CD8-positive, alpha-beta memory T cell (primary cell): ENCODE results near the gene CDA. TPM values are rescaled to one million over a fixed set of nuclear protein-coding genes. Genes with fewer than 3 reads are reported as not detected.
A peak's percentile ranks its signal among the peaks of the same experiment; 100 is the strongest.

ENCODE experiments used
- CTCF ChIA-PET: fragments of 350-600 bp; sonication (Branson Sonifier 250); formaldehyde crosslinking; loops from one replicate; lab custom pipeline; 2021; ENCODE audit warnings: antibody characterized with exemption; lab: Charles Lee
- POLR2A ChIA-PET: fragments of 350-600 bp; sonication (Branson Sonifier 250); formaldehyde crosslinking; loops from one replicate; lab custom pipeline; 2021; ENCODE audit warnings: antibody characterized with exemption; lab: Charles Lee
- DNase-seq, 5 donors: peaks; one replicate each; pipeline versions ENCODE4 v3.0.0 to v3.0.0-alpha.2; 2020 to 2022; ENCODE audit warnings: mixed read lengths in 1 of 5
- H3K27ac ChIP-seq: one replicate; pipeline ENCODE4 v1.7.0; 2013; ENCODE audit warnings: low read depth, mild to moderate bottlenecking, low read length, moderate library complexity
- H3K27me3 ChIP-seq: 2 replicates; pipeline ENCODE4 v1.7.0; 2013; ENCODE audit warnings: low read length, mild to moderate bottlenecking; ENCODE audit not compliant: insufficient read depth, poor library complexity, severe bottlenecking
- H3K36me3 ChIP-seq: 2 replicates; pipeline ENCODE4 v1.7.0; 2013; ENCODE audit warnings: mild to moderate bottlenecking, low read length, moderate library complexity; ENCODE audit not compliant: insufficient read depth
- H3K4me1 ChIP-seq: 2 replicates; pipeline ENCODE4 v1.7.0; 2013; ENCODE audit warnings: mild to moderate bottlenecking, low read length, moderate library complexity; ENCODE audit not compliant: insufficient read depth
- H3K4me3 ChIP-seq: 2 replicates; pipeline ENCODE4 v1.7.0; 2013; ENCODE audit warnings: mild to moderate bottlenecking, low read length
- H3K9me3 ChIP-seq: 2 replicates; pipeline ENCODE4 v1.7.0; 2013; ENCODE audit warnings: mild to moderate bottlenecking, low read length
- H3K27ac Mint-ChIP-seq, 8 donors: one replicate each; pipeline ENCODE4 v1.8.0; 2020 to 2021; ENCODE audit warnings: mixed read lengths in 8 of 8, mild to moderate bottlenecking in 6 of 8, inconsistent platforms in 3 of 8, moderate library complexity in 3 of 8
- H3K27me3 Mint-ChIP-seq, 2 donors: one replicate each; pipeline ENCODE4 v1.8.0; 2020 to 2021; ENCODE audit warnings: mixed read lengths in 2 of 2, mild to moderate bottlenecking in 1 of 2, moderate library complexity in 1 of 2
- H3K36me3 Mint-ChIP-seq, 3 donors: one replicate each; pipeline ENCODE4 v1.8.0; 2020 to 2021; ENCODE audit warnings: mixed read lengths in 3 of 3, inconsistent platforms in 1 of 3, mild to moderate bottlenecking in 1 of 3
- H3K4me1 Mint-ChIP-seq, 3 donors: one replicate each; pipeline ENCODE4 v1.8.0; 2020 to 2021; ENCODE audit warnings: mixed read lengths in 3 of 3, inconsistent platforms in 1 of 3, mild to moderate bottlenecking in 1 of 3
- H3K4me3 Mint-ChIP-seq, 7 donors: one replicate each; pipeline ENCODE4 v1.8.0; 2020 to 2021; ENCODE audit warnings: mixed read lengths in 7 of 7, mild to moderate bottlenecking in 6 of 7, moderate library complexity in 4 of 7, inconsistent platforms in 2 of 7
- H3K9me3 Mint-ChIP-seq, 5 donors: one replicate each; pipeline ENCODE4 v1.8.0; 2020 to 2022; ENCODE audit warnings: mixed read lengths in 5 of 5, mild to moderate bottlenecking in 3 of 5, moderate library complexity in 2 of 5, inconsistent platforms in 1 of 5
- polyA plus RNA-seq: library from polyadenylated mRNA; unstranded; fragments of 300-500 nt; fragmentation: Illumina TruSeq; gene quantifications from one replicate; pipeline ENCODE4 v1.2.3, GENCODE V29; 2021
- total RNA-seq, 2 experiments: library from RNA; stranded (reverse); gene quantifications; one replicate each; pipeline ENCODE4 v1.2.3, GENCODE V29; 2021

CDA gene
- total and polyA plus RNA-seq, 3 experiments from 2014 or later, result not detected

DNA sequence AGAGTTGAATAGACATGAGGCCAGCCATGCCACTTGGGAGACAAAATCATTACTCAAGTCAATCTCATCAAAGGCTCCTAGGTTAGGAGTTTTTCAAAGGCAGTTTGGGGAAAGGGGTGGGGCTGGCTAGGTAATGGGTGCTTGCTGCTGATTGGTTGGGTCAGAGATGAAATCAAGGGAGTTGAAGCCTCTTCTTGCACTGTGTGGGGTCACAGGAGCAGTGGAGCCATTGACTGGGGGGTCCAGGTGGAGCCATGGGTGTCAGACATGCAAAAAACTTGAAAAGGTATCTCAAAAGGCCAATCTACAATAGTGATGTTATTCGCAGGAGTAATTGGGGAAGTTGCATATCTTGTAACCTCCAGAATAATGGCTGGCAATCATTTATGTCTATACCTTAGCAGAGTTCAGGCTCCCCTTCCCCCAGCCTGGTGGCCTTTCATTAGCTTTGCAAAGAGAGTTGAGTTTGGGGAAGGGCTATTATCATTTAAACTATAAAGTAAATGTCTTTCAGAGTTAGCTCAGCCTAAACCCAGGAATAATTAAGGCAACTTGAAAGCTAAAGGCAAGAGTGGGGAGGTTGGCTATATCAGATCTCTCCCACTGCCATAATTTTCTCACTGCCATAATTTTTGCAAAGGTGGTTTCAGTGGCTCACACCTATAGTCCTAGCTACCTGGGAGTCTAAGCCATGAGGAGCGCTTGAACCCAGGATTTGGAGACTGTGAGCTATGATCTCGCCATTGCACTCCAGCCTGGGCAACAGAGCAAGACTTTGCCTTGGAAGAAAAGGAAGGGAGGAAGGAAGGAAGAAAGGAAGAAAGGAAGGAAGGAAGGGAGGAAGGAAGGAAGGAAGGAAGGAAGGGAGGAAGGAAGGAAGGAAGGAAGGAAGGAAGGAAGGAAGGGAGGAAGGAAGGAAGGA lies 36.5 kb downstream of the CDA start:
- no peak for DNase-seq
- ChIA-PET CTCF (interaction anchor here (0.9 to 2.5 kb wide), 2 partner anchors 9 to 14 kb away, joined by 3 to 12 read pairs; partner anchors contain the start of gene PINK1), POLR2A (no interaction called here)
- Mint-ChIP-seq H3K9me3 (peaks cover 0 to 7% (median 0%) of the 10 kb centered on the region in 5 donors), H3K27ac (peak overlapping the region in 1 of 8 donors; percentile 11), H3K4me1 (no peaks in the 10 kb centered on the region), H3K36me3 (no peaks in the 10 kb centered on the region), H3K4me3 (no peak overlapping the region), H3K27me3 (peaks cover 14 to 21% of the 10 kb centered on the region in 2 donors)
- H3K9me3 ChIP-seq, result no peaks in the 10 kb centered on the region
- peaks cover 3% of the 10 kb centered on the region for H3K27me3 ChIP-seq
- no peaks in the 10 kb centered on the region for H3K4me1 ChIP-seq
- H3K4me3 ChIP-seq, result no peak overlapping the region
- no peaks in the 10 kb centered on the region for H3K36me3 ChIP-seq
- H3K27ac ChIP-seq, result no peak overlapping the region

DNA sequence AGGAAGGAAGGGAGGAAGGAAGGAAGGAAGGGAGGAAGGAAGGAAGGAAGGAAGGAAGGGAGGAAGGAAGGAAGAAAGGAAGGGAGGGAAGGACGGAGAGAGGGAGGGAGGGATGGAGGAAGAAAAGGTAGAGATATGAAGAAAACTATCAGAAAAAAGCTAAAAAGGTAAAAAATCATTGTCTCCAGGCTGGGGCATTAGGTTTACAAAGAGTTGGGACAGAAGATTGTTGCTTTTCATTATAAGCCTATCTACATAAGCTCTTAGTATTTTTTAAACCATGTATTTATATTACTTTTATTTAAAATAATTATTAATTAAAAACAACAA lies 37.2 kb downstream of the CDA start:
- Histone ChIP-seq H3K27me3 (peaks cover 3% of the 10 kb centered on the region), H3K27ac (no peak overlapping the region), H3K4me3 (no peak overlapping the region), H3K36me3 (no peaks in the 10 kb centered on the region), H3K9me3 (no peaks in the 10 kb centered on the region), H3K4me1 (no peaks in the 10 kb centered on the region)
- DNase-seq, result no peak
- Mint-ChIP-seq H3K9me3 (peaks cover 0 to 7% (median 0%) of the 10 kb centered on the region in 5 donors), H3K4me3 (no peak overlapping the region), H3K36me3 (no peaks in the 10 kb centered on the region), H3K27ac (no peak overlapping the region), H3K27me3 (peaks cover 14 to 21% of the 10 kb centered on the region in 2 donors), H3K4me1 (no peaks in the 10 kb centered on the region)
- CTCF ChIA-PET, result interaction anchor here (0.9 to 2.5 kb wide), 2 partner anchors 8 to 14 kb away, joined by 3 to 12 read pairs; partner anchors contain the start of gene PINK1
- POLR2A ChIA-PET, result no interaction called here

DNA sequence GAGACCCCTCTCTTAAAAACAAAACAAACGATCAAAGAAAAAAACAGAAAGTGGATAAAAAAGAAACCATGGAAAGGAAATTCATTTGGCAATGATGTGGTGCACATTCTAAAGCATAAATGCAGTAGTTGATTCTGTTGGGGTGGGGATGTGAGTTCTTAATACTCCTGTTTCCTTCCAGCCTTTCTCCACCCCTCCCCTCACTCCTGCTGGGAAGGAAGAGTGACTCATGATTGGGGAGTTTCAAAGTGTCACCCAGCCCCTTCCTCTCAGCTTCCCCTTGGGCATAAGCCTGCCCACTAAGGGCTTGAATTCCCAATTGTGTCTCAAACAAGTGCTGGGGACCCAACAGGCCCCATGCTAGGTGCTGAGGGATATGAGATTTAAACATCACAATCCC lies 37.6 kb downstream of the CDA start:
- POLR2A ChIA-PET, result no interaction called here
- H3K27ac Mint-ChIP-seq, result no peak overlapping the region
- H3K27me3 Mint-ChIP-seq, result peaks cover 14 to 21% of the 10 kb centered on the region in 2 donors
- no peaks in the 10 kb centered on the region for H3K9me3 ChIP-seq
- H3K9me3 Mint-ChIP-seq, result peaks cover 0 to 7% (median 0%) of the 10 kb centered on the region in 5 donors
- H3K4me3 Mint-ChIP-seq, result no peak overlapping the region
- no peaks in the 10 kb centered on the region for H3K4me1 ChIP-seq
- H3K27me3 ChIP-seq, result peaks cover 3% of the 10 kb centered on the region
- H3K4me3 ChIP-seq, result no peak overlapping the region
- no peak for DNase-seq
- no peaks in the 10 kb centered on the region for H3K36me3 Mint-ChIP-seq
- H3K27ac ChIP-seq, result no peak overlapping the region
- CTCF ChIA-PET, result interaction anchor here (0.9 to 2.5 kb wide), 2 partner anchors 8 to 13 kb away, joined by 3 to 12 read pairs; partner anchors contain the start of gene PINK1
- H3K4me1 Mint-ChIP-seq, result no peaks in the 10 kb centered on the region
- no peaks in the 10 kb centered on the region for H3K36me3 ChIP-seq

DNA sequence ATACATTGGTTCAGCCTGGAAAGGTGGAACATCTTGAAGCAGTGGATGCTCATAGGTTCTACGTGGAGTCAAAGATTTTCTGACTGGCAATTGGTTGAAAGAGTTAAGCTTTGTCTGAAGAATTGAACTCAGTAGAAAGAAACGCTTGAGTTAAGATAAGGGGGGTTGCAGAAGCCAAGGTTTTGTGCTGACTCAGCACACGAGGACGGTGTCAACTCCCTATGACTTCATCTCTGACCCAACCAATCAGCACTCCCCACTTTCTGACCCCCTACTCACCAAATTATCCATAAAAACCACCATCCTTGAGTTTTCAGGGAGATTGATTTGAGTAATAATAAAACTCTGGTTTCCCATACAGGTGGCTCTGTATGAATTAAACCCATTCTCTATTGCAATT lies 41.8 kb downstream of the CDA start:
- Histone ChIP-seq H3K4me3 (no peak overlapping the region), H3K9me3 (no peaks in the 10 kb centered on the region), H3K27me3 (no peaks in the 10 kb centered on the region), H3K36me3 (no peaks in the 10 kb centered on the region), H3K27ac (no peak overlapping the region), H3K4me1 (peaks cover 10% of the 10 kb centered on the region)
- DNase-seq, result no peak
- H3K4me3 Mint-ChIP-seq, result peak overlapping the region in 1 of 7 donors; percentile 87
- peaks cover 0 to 7% (median 0%) of the 10 kb centered on the region in 5 donors for H3K9me3 Mint-ChIP-seq
- H3K36me3 Mint-ChIP-seq, result peaks cover 0 to 4% (median 0%) of the 10 kb centered on the region in 3 donors
- CTCF ChIA-PET, result interaction anchor here (1.0 to 1.6 kb wide), 4 partner anchors 8 to 123 kb away, joined by 3 to 4 read pairs (median 3); partner anchors contain the start of gene MUL1
- POLR2A ChIA-PET, result no interaction called here
- no peak overlapping the region for H3K27ac Mint-ChIP-seq
- H3K27me3 Mint-ChIP-seq, result peaks cover 5 to 18% of the 10 kb centered on the region in 2 donors
- peaks cover 11 to 18% (median 11%) of the 10 kb centered on the region in 3 donors for H3K4me1 Mint-ChIP-seq

DNA sequence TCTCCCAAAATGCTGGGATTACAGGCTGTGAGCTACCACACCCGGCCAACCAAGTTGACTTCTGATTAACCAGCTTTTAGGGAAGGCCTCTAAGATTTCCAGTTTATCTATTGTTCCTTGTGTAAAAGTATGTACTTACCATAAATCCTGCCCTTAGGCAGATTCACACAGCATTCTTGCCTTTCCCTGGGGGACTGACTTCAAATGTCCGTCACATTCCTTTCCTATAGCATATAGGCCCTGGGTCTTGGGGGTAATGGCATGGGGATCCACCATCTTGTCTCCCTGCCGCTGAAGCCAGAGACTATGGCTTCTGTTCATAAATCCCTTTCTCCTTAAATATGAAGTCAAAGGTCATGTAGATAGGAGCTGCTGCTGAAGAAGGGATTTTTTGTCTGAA lies 43.5 kb downstream of the CDA start:
- Histone ChIP-seq H3K36me3 (no peaks in the 10 kb centered on the region), H3K4me3 (no peak overlapping the region), H3K27ac (no peak overlapping the region), H3K27me3 (no peaks in the 10 kb centered on the region), H3K4me1 (peaks cover 10% of the 10 kb centered on the region), H3K9me3 (no peaks in the 10 kb centered on the region)
- peaks cover 11 to 23% (median 17%) of the 10 kb centered on the region in 3 donors for H3K4me1 Mint-ChIP-seq
- peaks cover 0 to 14% (median 0%) of the 10 kb centered on the region in 3 donors for H3K36me3 Mint-ChIP-seq
- H3K27me3 Mint-ChIP-seq, result peaks cover 3 to 11% of the 10 kb centered on the region in 2 donors
- POLR2A ChIA-PET, result no interaction called here
- peak overlapping the region; percentile 74 to 87 (median 81) for H3K4me3 Mint-ChIP-seq
- peaks cover 0 to 7% (median 0%) of the 10 kb centered on the region in 5 donors for H3K9me3 Mint-ChIP-seq
- peak overlapping the region in 5 of 8 donors; percentile 29 to 72 (median 51) for H3K27ac Mint-ChIP-seq
- CTCF ChIA-PET, result interaction anchor here (0.9 to 3.3 kb wide), 7 partner anchors 7 to 109 kb away, joined by 3 to 13 read pairs (median 6); partner anchors contain the start of gene DDOST
- no peak for DNase-seq

DNA sequence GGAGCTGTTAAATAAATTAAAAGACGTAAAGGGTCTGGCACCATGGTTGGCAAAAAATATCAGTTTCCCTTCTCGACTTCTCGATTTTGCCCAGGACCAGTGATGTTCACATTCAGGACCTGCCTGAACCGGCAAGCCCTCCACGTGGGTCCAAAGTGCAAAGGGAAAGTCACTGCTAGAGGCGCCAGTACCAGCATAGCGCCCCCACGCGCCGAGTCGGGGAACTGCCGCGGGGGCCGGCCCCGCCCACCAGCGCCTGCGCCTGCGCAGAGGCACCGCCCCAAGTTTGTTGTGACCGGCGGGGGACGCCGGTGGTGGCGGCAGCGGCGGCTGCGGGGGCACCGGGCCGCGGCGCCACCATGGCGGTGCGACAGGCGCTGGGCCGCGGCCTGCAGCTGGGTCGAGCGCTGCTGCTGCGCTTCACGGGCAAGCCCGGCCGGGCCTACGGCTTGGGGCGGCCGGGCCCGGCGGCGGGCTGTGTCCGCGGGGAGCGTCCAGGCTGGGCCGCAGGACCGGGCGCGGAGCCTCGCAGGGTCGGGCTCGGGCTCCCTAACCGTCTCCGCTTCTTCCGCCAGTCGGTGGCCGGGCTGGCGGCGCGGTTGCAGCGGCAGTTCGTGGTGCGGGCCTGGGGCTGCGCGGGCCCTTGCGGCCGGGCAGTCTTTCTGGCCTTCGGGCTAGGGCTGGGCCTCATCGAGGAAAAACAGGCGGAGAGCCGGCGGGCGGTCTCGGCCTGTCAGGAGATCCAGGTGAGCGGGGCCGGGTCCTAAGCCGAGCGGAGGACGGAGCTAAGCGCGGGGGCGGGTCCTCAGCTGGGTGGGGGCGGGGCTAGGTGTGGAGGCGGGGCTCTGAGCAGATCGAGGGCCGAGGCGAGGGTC lies 44.5 kb downstream of the CDA start, which contains the start of gene PINK1:
PINK1 (plus strand) TSS at position 269 of the 875 bp plus-strand sequence; CDS start at position 360, 91 bp downstream.
- no peaks in the 10 kb centered on the region for H3K9me3 ChIP-seq
- CTCF ChIA-PET, result interaction anchor here (0.8 to 3.3 kb wide), 16 partner anchors 8 to 153 kb away, joined by 3 to 13 read pairs (median 4); partner anchors contain the start of genes DDOST and MUL1
- Mint-ChIP-seq H3K9me3 (peaks cover 0 to 1% (median 0%) of the 10 kb centered on the region in 5 donors), H3K27me3 (peaks cover 0 to 5% of the 10 kb centered on the region in 2 donors), H3K36me3 (peaks cover 0 to 24% (median 1%) of the 10 kb centered on the region in 3 donors), H3K27ac (peak within 1 kb of the TSS; percentile 79 to 94 (median 88)), H3K4me3 (peak within 1 kb of the TSS; percentile 88 to 96 (median 92)), H3K4me1 (peaks cover 11 to 23% (median 17%) of the 10 kb centered on the region in 3 donors)
- no peaks in the 10 kb centered on the region for H3K27me3 ChIP-seq
- POLR2A ChIA-PET, result interaction anchor here (0.6 to 1.8 kb wide), 9 partner anchors 10 to 153 kb away, joined by 3 to 9 read pairs (median 3); partner anchors contain the start of genes DDOST and SH2D5
- H3K4me3 ChIP-seq, result peak within 1 kb of the TSS; percentile 83
- DNase-seq, result peak; percentile 78 to 92 (median 84)
- H3K4me1 ChIP-seq, result peaks cover 10% of the 10 kb centered on the region
- H3K27ac ChIP-seq, result peak within 1 kb of the TSS; percentile 71
- no peaks in the 10 kb centered on the region for H3K36me3 ChIP-seq

DNA sequence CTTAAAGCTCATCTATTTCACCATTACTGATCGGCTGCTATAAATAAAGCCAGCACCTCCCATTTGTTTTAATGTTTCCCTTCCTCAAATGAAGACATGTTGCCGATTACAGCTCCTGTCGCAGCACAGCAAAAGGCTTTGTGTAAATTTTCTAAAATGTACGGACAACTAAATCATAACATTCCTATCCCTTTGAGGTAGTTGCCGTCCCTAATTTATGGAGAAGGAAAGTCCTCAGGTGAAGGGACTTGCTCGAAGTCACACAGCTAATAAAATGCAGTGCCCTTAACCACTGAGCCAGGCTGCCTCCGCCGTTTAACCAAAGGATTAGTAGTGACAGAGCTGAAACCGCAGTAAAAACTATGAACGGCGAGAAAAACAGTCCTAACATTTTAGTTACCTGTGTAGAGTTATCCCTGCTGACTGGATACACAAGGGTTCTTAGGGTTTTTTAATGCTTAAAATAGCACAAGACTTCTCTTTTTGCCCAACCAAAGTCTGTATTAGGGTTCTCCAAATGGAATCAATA lies 45.2 kb downstream of the CDA start:
- peak overlapping the region; percentile 79 to 94 (median 88) for H3K27ac Mint-ChIP-seq
- Histone ChIP-seq H3K9me3 (no peaks in the 10 kb centered on the region), H3K27ac (peak overlapping the region; percentile 71), H3K4me1 (peaks cover 10% of the 10 kb centered on the region), H3K27me3 (no peaks in the 10 kb centered on the region), H3K4me3 (peak overlapping the region; percentile 83), H3K36me3 (peaks cover 5% of the 10 kb centered on the region)
- H3K4me1 Mint-ChIP-seq, result peaks cover 11 to 23% (median 17%) of the 10 kb centered on the region in 3 donors
- H3K36me3 Mint-ChIP-seq, result peaks cover 0 to 31% (median 5%) of the 10 kb centered on the region in 3 donors
- H3K4me3 Mint-ChIP-seq, result peak overlapping the region; percentile 88 to 96 (median 92)
- H3K27me3 Mint-ChIP-seq, result peaks cover 0 to under 1% of the 10 kb centered on the region in 2 donors
- ChIA-PET CTCF (interaction anchor here (0.8 to 3.3 kb wide), 11 partner anchors 8 to 152 kb away, joined by 3 to 13 read pairs (median 4); partner anchors contain the start of genes DDOST and MUL1), POLR2A (interaction anchor here (0.6 to 1.8 kb wide), 9 partner anchors 9 to 152 kb away, joined by 3 to 9 read pairs (median 3); partner anchors contain the start of genes DDOST and SH2D5)
- no peak for DNase-seq
- H3K9me3 Mint-ChIP-seq, result no peaks in the 10 kb centered on the region
